Activated effector memory CD4-positive, alpha-beta T cell treated with Interleukin-2 at 50 U/mL for 16 hours (primary cell): Measurements from ENCODE around the gene STRBP.
"Not testable (repeated sequence)": the region's sequence is repeated elsewhere in the genome, so short reads cannot be mapped to it uniquely, and the experiment has no call there.

Experiments
- DNase-seq: peaks from one replicate; pipeline ENCODE4 v3.0.0-alpha.2; 2020

The STRBP gene

GRCh38 chr9:123268465-123269259, at the start of gene STRBP:
Gene STRBP (minus strand): TSS chr9:123268586. CDS start chr9:123184134, 84,452 bp downstream.
- peak; percentile 91 for DNase-seq

- no peak for DNase-seq
Measured at GRCh38 chr9:123316053-123316718, 47.8 kb upstream of the STRBP start.

DNA sequence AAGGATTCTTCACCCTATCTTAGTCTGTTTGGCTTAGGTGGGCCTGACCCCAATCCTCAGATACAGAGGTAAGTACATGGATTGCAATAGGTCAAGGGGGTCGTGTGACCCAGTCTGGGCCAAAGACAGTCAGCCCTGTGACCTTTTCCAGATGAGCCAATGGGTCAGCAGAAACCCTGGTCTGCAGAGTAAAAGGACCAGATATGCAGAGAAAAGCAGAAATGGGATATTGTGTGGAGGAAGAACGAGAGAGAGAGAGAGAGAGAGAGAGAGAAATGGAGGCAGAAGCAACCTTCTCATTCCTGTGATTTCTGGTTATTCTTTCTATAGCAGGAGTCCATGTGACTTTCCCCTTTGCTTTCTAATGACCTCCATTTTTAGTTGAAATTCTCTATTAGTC, 47.2 kb upstream of the STRBP start:
- DNase-seq: no peak

- no peak for DNase-seq
Measured at GRCh38 chr9:123314617-123315016, 46.2 kb upstream of the STRBP start.

DNA sequence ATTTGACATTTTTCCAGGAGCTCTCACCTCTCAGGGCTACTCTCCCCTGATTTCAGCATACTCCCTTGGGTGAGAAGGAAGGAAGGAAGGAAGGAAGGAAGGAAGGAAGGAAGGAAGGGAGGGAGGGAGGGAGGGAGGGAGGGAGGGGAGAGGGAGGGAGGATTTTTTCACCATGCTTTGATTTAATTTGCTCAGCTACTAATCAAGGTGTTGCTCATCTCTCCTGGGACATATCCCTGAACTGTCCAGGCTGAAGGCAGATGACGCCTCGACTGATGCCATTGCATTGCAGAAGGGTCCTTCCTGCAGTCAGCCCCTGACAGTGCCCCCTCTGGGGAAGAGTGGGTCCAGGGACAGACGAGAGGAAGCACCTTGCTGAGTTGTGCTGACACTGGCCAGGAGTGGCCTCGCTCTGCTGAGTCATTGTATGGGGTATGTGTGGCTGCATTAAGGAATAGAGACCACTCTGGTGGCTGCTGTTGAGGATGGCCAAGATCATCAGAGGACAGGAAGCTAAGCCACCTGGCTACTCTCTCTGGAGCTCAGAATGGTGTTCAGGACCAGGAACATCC, 44.0 kb upstream of the STRBP start:
- DNase-seq: no peak

DNA sequence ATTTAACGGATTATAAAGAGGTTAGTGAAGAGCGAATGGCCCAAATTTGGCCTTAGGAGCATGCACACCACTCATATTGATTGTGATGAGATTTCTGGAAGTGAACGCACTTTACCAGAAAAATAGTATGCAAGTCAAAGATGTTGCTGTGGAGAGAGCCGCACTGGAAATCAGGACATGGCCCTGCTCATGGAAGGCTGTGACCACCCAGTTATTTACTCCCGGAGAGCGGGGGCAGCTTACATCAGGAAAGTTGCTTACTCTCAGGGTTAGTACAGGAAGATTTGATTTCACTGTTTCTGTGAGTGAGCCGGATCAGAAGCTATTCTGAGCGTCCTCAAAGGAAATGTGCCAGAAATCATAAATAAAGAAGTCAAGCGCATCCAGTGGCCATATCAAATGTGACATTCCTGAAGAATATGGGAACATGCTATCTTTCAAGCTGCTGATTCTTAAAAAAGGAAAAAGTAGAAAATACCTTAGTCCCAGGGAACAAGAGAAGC, 42.9 kb upstream of the STRBP start:
- DNase-seq: no peak

DNA sequence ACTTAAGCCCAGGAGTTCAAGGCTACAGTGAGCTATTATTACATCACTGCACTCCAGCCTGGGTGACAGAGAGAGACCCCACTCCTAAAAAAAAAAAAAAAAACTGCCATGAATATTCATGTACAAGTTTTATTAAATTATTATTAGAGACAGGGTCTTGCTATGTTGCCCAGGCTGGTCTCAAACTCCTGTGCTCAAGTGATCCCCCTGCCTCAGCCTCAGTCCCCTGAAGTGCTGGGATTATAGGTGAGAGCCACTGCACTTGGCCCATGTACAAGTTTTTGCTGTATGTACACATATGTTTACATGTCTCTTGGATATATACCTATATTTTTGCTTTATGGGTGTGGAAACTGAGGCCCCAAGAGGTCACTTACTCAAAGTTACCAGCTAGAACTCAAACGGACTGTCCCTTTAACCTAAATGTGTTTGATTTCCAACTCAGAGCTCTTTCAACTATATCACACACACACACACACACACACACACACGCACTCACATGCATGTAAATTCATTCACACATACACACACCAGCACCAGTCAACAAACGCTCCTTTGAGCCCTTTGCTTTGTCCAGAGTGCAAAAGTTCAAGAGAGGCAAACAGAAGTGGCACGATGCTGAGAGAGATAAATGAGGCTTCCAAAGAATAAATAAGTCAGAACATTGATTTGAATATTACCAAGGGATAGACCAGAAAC, 42.3 kb upstream of the STRBP start:
- no peak for DNase-seq

- DNase-seq: no peak
Measured at GRCh38 chr9:123309611-123310010, 41.2 kb upstream of the STRBP start.

DNA sequence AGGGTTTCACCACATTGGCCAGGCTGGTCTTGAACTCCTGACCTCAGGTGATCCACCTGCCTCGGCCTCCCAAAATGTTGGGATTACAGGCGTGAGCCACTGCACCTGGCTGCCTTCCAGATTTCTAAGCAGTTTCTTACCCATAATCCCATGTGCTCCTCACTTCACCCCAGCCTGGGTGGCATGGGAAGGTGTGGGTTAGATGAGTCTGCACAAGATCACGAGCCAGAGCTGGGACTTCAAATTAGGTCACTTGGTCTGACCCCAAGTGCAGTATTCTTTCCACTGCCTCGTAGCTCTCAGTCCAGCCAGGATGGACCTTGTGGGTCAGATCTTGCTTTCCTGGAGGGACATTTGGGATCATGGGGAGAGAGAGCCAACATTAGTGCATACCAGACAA, 37.5 kb upstream of the STRBP start:
- no peak for DNase-seq

DNA sequence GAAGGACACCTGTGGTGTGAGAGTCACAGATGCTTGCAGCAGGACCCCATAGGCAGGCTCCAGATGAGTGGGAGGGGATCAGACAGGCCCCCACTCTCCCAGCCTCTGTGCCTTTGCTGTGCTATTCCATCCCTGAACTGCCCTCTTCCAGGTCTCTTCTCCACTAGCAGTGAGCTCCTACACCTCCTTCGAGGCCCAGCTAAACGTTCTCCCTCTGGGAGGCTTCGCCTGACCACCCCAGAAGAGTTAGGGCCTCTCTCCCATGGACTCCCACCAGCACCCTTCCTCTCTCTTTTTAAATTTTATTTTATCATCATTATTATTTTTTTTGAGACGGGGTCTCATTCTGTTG, 35.9 kb upstream of the STRBP start:
- DNase-seq: no peak

DNA sequence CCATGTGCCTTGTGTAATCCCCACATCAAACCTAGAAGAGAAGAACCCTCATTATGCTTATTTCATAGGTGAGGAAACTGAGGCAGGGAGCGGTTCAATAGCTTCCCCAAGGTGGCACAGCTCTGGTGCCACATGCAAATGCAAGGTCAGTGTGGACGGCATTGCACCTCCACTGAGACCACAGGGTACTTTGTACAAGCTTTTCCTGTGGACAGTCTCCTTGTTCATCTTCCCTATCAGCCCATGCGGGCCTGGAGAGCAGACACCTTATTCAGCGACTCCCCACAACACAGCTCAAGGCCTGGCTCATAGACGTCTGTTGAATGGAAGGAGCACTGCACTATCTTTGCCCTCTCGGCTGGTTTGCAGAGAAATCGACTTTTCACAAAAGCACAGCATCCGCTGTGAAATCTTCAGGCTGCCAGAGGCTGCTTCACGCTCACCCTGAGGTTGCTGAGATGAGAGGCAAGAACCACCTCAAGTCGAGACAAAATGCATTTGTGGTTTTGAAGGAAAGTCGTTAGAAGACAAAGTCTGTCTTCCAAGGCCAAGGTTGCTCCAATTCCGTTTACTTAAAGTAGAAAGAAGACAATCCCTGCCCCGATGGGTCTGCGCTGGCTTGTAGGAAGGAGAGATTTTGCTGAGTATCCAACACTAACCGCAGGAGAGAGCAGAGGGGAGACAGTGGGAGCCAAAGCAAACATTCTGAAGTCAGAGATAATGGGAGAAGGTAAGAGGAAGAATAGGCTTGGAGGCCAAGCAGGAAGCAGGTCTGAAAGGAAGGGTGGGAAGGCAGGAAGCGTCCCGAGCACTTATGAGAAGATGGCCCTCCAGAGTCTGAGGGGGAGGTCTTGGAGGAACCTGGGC, 34.2 kb upstream of the STRBP start:
- DNase-seq: no peak

DNA sequence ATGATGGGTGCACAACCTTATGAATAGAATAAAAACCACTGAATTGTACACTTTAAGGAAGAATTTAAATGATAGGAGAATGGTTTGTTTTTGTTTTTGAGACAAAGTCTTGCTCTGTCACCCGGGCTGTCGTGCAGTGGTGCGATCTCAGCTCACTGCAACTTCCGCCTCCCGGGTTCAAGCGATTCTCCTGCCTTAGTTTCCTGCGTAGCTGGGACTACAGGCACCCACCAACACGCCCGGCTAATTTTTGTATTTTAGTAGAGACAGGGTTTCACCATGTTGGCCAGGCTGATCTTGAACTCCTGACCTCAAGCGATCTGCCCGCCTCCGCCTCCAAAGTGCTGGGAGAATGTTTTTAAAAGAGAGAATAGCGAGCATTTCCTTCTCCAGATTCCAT, 33.5 kb upstream of the STRBP start:
- not testable (repeated sequence) for DNase-seq

- DNase-seq: no peak
Measured at GRCh38 chr9:123300554-123300953, 32.2 kb upstream of the STRBP start.

- DNase-seq: no peak
Measured at GRCh38 chr9:123299558-123300126, 31.3 kb upstream of the STRBP start.

GRCh38 chr9:123296174-123296573, 27.8 kb upstream of the STRBP start:
- DNase-seq: no peak

- no peak for DNase-seq
Measured at GRCh38 chr9:123291736-123292135, 23.4 kb upstream of the STRBP start.

- DNase-seq: no peak
Measured at GRCh38 chr9:123290764-123291163, 22.4 kb upstream of the STRBP start.

GRCh38 chr9:123287639-123288038, 19.3 kb upstream of the STRBP start:
- no peak for DNase-seq

- DNase-seq: no peak
Measured at GRCh38 chr9:123286324-123286723, 17.9 kb upstream of the STRBP start.

GRCh38 chr9:123284656-123285055, 16.3 kb upstream of the STRBP start:
- DNase-seq: no peak

GRCh38 chr9:123283455-123283854, 15.1 kb upstream of the STRBP start:
- no peak for DNase-seq

DNA sequence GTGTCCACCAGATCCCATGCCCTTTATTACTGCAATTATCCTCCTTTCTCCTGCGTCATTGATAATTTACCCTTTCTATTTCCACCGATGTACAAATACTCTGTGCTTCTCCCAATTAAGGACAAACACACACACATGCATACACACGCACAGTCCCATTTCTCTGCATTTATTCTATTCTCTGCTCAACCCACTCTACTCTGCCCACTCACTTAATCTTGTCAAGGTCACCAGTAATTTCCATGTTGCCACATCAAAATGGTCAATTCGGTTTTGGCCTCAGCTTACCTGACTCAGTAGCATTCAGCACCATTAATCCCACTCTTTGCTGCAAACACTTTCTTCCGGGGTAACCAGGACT, 14.6 kb upstream of the STRBP start:
- no peak for DNase-seq
